ENCODE data around the gene SLC49A4.

Gene SLC49A4

GRCh38 chr3:122810734-122811133 is 15.9 kb downstream of the SLC49A4 start:
- no peaks in the 10 kb centered on the region for H3K36me3 ChIP-seq (ENCODE audit: low read length)
- no peak overlapping the region for H3K27ac ChIP-seq (ENCODE audit: low read depth, low read length)
- no peaks in the 10 kb centered on the region for H3K79me2 ChIP-seq (ENCODE audit: insufficient read depth, low read length)

GRCh38 chr3:122816587-122816986 is 21.7 kb downstream of the SLC49A4 start:
- Histone ChIP-seq H3K9me3 (ENCODE audit: insufficient read depth, low read length) (no peaks in the 10 kb centered on the region), H3K4me3 (ENCODE audit: insufficient read depth, low read length, poor library complexity, severe bottlenecking) (no peak overlapping the region), H3K27ac (ENCODE audit: low read depth, low read length) (no peak overlapping the region), H3K4me2 (ENCODE audit: low read depth, low read length, poor library complexity, severe bottlenecking) (no peak overlapping the region), H3F3A (ENCODE audit: insufficient read depth) (no peaks in the 10 kb centered on the region; the same call in 1 of the 2 replicates), H4K20me1 (ENCODE audit: low read depth, low read length) (no peaks in the 10 kb centered on the region), H2AFZ (ENCODE audit: low read depth, low read length, severe bottlenecking) (no peak overlapping the region), H3K79me2 (ENCODE audit: insufficient read depth, low read length) (no peaks in the 10 kb centered on the region), H3K36me3 (ENCODE audit: low read length) (no peaks in the 10 kb centered on the region), H3K9me2 (replicated peaks; ENCODE audit: insufficient read depth, low read length) (no peaks in the 10 kb centered on the region), H3K9ac (ENCODE audit: low read length) (no peak overlapping the region), H3K27me3 (ENCODE audit: low read length) (no peaks in the 10 kb centered on the region)
- TF ChIP-seq EZH2phosphoT487 (conservative IDR thresholded peaks at IDR 0.05; ENCODE audit: low read length) = no peak
- TF ChIP-seq CTCF (IDR thresholded peaks at IDR 0.05; ENCODE audit: insufficient read depth, low read length, poor library complexity, severe bottlenecking) = no peak

More at GRCh38 chr3:122810734-122811133, 15.9 kb downstream of the SLC49A4 start:
- no peaks in the 10 kb centered on the region for H3K27me3 ChIP-seq (ENCODE audit: low read length)
- H3K9ac ChIP-seq (ENCODE audit: low read length) = no peak overlapping the region
- H3K4me3 ChIP-seq (ENCODE audit: insufficient read depth, low read length, poor library complexity, severe bottlenecking) = no peak overlapping the region
- H3K9me2 ChIP-seq (replicated peaks; ENCODE audit: insufficient read depth, low read length) = no peaks in the 10 kb centered on the region
- no peaks in the 10 kb centered on the region for H3F3A ChIP-seq (ENCODE audit: insufficient read depth)
- TF ChIP-seq EZH2phosphoT487 (conservative IDR thresholded peaks at IDR 0.05; ENCODE audit: low read length) (no peak), CTCF (IDR thresholded peaks at IDR 0.05; ENCODE audit: insufficient read depth, low read length, poor library complexity, severe bottlenecking) (no peak)
- no peaks in the 10 kb centered on the region for H4K20me1 ChIP-seq (ENCODE audit: low read depth, low read length)
- H3K9me3 ChIP-seq (ENCODE audit: insufficient read depth, low read length) = no peaks in the 10 kb centered on the region
- no peak overlapping the region for H2AFZ ChIP-seq (ENCODE audit: low read depth, low read length, severe bottlenecking)
- H3K4me2 ChIP-seq (ENCODE audit: low read depth, low read length, poor library complexity, severe bottlenecking) = no peak overlapping the region

GRCh38 chr3:122824465-122825381 is 29.9 kb downstream of the SLC49A4 start:
- no peaks in the 10 kb centered on the region for H3K9me2 ChIP-seq (replicated peaks; ENCODE audit: insufficient read depth, low read length)
- H3K27ac ChIP-seq (ENCODE audit: low read depth, low read length) = no peak overlapping the region
- H3K79me2 ChIP-seq (ENCODE audit: insufficient read depth, low read length) = no peaks in the 10 kb centered on the region
- H3K9me3 ChIP-seq (ENCODE audit: insufficient read depth, low read length) = no peaks in the 10 kb centered on the region
- H3K4me2 ChIP-seq (ENCODE audit: low read depth, low read length, poor library complexity, severe bottlenecking) = no peak overlapping the region
- no peaks in the 10 kb centered on the region for H3K36me3 ChIP-seq (ENCODE audit: low read length)
- no peak overlapping the region for H3K9ac ChIP-seq (ENCODE audit: low read length)
- no peaks in the 10 kb centered on the region for H3K27me3 ChIP-seq (ENCODE audit: low read length)
- no peaks in the 10 kb centered on the region for H4K20me1 ChIP-seq (ENCODE audit: low read depth, low read length)
- H2AFZ ChIP-seq (ENCODE audit: low read depth, low read length, severe bottlenecking) = no peak overlapping the region
- H3K4me3 ChIP-seq (ENCODE audit: insufficient read depth, low read length, poor library complexity, severe bottlenecking) = no peak overlapping the region
- TF ChIP-seq CTCF (IDR thresholded peaks at IDR 0.05; ENCODE audit: insufficient read depth, low read length, poor library complexity, severe bottlenecking) (no peak), EZH2phosphoT487 (conservative IDR thresholded peaks at IDR 0.05; ENCODE audit: low read length) (no peak)
- H3F3A ChIP-seq (ENCODE audit: insufficient read depth) = no peaks in the 10 kb centered on the region; the same call in 1 of the 2 replicates

All from SU-DHL-6 (cell line).